Trophoblast cell (in vitro differentiated cells and primary cell): Measurements from ENCODE around the gene MEDAG.
A peak's percentile ranks its signal among the peaks of the same experiment; 100 is the strongest.
"Not testable (repeated sequence)": the region's sequence is repeated elsewhere in the genome, so short reads cannot be mapped to it uniquely, and the experiment has no call there.

Experiments
- DNase-seq, 2 donors: peaks; one replicate each; pipeline ENCODE4 v3.0.0-alpha.2; 2016
- H2AFZ ChIP-seq: 2 replicates; pipeline ENCODE4 v1.6.1; 2013; ENCODE audit warnings: low read length, moderate library complexity, mild to moderate bottlenecking; ENCODE audit not compliant: insufficient read depth, poor library complexity
- H2AK5ac ChIP-seq: 2 replicates; pipeline ENCODE4 v1.6.1; 2013; ENCODE audit warnings: mild to moderate bottlenecking, low read length
- H2BK120ac ChIP-seq: 2 replicates; pipeline ENCODE4 v1.6.1; 2013; ENCODE audit warnings: low read length, mild to moderate bottlenecking, moderate library complexity; ENCODE audit not compliant: insufficient read depth, poor library complexity
- H2BK12ac ChIP-seq: 2 replicates; pipeline ENCODE4 v1.6.1; 2013; ENCODE audit warnings: mild to moderate bottlenecking, low read length, moderate library complexity
- H2BK5ac ChIP-seq: 2 replicates; pipeline ENCODE4 v1.6.1; 2013; ENCODE audit warnings: low read length, low read depth, moderate library complexity, mild to moderate bottlenecking; ENCODE audit not compliant: poor library complexity
- H3K14ac ChIP-seq: 2 replicates; pipeline ENCODE4 v1.6.1; 2013; ENCODE audit warnings: mild to moderate bottlenecking, low read length
- H3K18ac ChIP-seq: 2 replicates; pipeline ENCODE4 v1.6.1; 2013; ENCODE audit warnings: mild to moderate bottlenecking, low read length
- H3K23ac ChIP-seq: 2 replicates; pipeline ENCODE4 v1.6.1; 2013; ENCODE audit warnings: low read length
- H3K27ac ChIP-seq: 2 replicates; pipeline ENCODE4 v1.5.1; 2013; ENCODE audit warnings: low read depth, mild to moderate bottlenecking, inconsistent platforms, low read length, moderate library complexity
- H3K27me3 ChIP-seq: 2 replicates; pipeline ENCODE4 v1.6.1; 2013; ENCODE audit warnings: inconsistent platforms, mild to moderate bottlenecking, low read length, moderate library complexity; ENCODE audit not compliant: insufficient read depth
- H3K36me3 ChIP-seq, 2 experiments: 1 replicate in 1 of 2; 2 replicates in 1 of 2; pipeline ENCODE4 v1.6.1; 2013; ENCODE audit warnings: low read length in 2 of 2, mild to moderate bottlenecking in 2 of 2, moderate library complexity in 1 of 2; ENCODE audit not compliant: insufficient read depth in 2 of 2, control insufficient read depth in 1 of 2
- H3K4ac ChIP-seq: 2 replicates; pipeline ENCODE4 v1.6.1; 2013; ENCODE audit warnings: low read depth, mild to moderate bottlenecking, low read length, moderate library complexity
- H3K4me1 ChIP-seq, 2 experiments: 1 replicate in 1 of 2; 2 replicates in 1 of 2; pipeline ENCODE4 v1.6.1; 2013; ENCODE audit warnings: low read length in 2 of 2, mild to moderate bottlenecking in 2 of 2, moderate library complexity in 1 of 2; ENCODE audit not compliant: insufficient read depth in 2 of 2, control insufficient read depth in 1 of 2
- H3K4me2 ChIP-seq: 2 replicates; pipeline ENCODE4 v1.6.1; 2013; ENCODE audit warnings: inconsistent platforms, mild to moderate bottlenecking, low read length, moderate library complexity
- H3K4me3 ChIP-seq: 2 replicates; pipeline ENCODE4 v1.5.1; 2013; ENCODE audit warnings: mild to moderate bottlenecking, low read depth, low read length, inconsistent platforms
- H3K79me1 ChIP-seq: one replicate; pipeline ENCODE4 v1.6.1; 2013; ENCODE audit warnings: low read length
- H3K79me2 ChIP-seq: 2 replicates; pipeline ENCODE4 v1.6.1; 2013; ENCODE audit warnings: low read length, mild to moderate bottlenecking; ENCODE audit not compliant: control insufficient read depth, insufficient read depth, poor library complexity
- H3K9ac ChIP-seq: 2 replicates; pipeline ENCODE4 v1.6.1; 2013; ENCODE audit warnings: mild to moderate bottlenecking, low read length
- H3K9me3 ChIP-seq: 2 replicates; pipeline ENCODE4 v1.6.1; 2013; ENCODE audit warnings: low read depth, mild to moderate bottlenecking, control low read depth, inconsistent platforms, low read length; ENCODE audit not compliant: insufficient read depth
- H4K12ac ChIP-seq: 2 replicates; pipeline ENCODE4 v1.6.1; 2013; ENCODE audit warnings: low read depth, mild to moderate bottlenecking, low read length, moderate library complexity
- H4K8ac ChIP-seq: 2 replicates; pipeline ENCODE4 v1.6.1; 2013; ENCODE audit warnings: low read depth, mild to moderate bottlenecking, low read length, moderate library complexity
- H4K91ac ChIP-seq: one replicate; pipeline ENCODE4 v1.6.1; 2013; ENCODE audit warnings: low read depth, mild to moderate bottlenecking, low read length, moderate library complexity
- WGBS: extraction: QIAGEN DNeasy Blood & Tissue Kit; methylation state at CpG from one replicate; pipeline ENCODE4 v1.1.7; 2013; ENCODE audit warnings: missing lambda C conversion rate; ENCODE audit not compliant: insufficient read length, insufficient coverage; ENCODE audit errors: extremely low coverage; 5-methylcytosine and 5-hydroxymethylcytosine counted together

The MEDAG gene

DNA sequence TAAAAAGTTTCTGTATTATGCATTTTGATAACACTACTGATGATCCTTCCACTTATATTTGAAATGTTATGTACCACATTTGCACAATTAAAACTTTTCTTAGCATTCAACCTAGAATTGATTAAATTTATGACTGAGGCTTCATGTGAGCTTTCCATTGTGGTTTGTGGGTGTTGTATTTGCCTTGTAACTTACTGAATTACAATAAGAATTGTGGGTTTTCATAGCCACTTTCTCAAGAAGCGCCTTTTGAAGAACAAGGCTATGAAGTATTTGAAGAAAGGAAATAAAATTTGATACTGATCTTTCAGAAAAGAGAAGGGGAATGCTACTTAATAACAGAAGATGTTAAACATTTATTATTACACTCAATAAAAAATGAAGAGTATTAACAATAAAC is 19.4 kb downstream of the MEDAG start:
- no peak overlapping the region for H3K9ac ChIP-seq
- H3K4ac ChIP-seq, result no peak overlapping the region
- H3K27me3 ChIP-seq, result no peaks in the 10 kb centered on the region
- H3K14ac ChIP-seq, result no peak overlapping the region
- no peak overlapping the region for H4K91ac ChIP-seq
- H2BK12ac ChIP-seq, result no peak overlapping the region
- no peak overlapping the region for H3K4me2 ChIP-seq
- no CpG with 5 or more reads among the region's 1 CpG for WGBS
- H2AFZ ChIP-seq, result no peak overlapping the region
- H3K9me3 ChIP-seq, result no peaks in the 10 kb centered on the region
- no peaks in the 10 kb centered on the region for H3K79me2 ChIP-seq
- H3K79me1 ChIP-seq, result peaks cover 6% of the 10 kb centered on the region
- H3K4me3 ChIP-seq, result no peak overlapping the region
- no peak overlapping the region for H3K18ac ChIP-seq
- no peaks in the 10 kb centered on the region for H3K36me3 ChIP-seq
- no peak overlapping the region for H3K23ac ChIP-seq
- H3K27ac ChIP-seq, result no peak overlapping the region
- peaks cover 15 to 23% of the 10 kb centered on the region in 2 experiments for H3K4me1 ChIP-seq
- H2AK5ac ChIP-seq, result no peak overlapping the region
- no peak overlapping the region for H2BK5ac ChIP-seq
- no peak for DNase-seq
- no peak overlapping the region for H2BK120ac ChIP-seq
- no peak overlapping the region for H4K8ac ChIP-seq
- no peak overlapping the region for H4K12ac ChIP-seq

DNA sequence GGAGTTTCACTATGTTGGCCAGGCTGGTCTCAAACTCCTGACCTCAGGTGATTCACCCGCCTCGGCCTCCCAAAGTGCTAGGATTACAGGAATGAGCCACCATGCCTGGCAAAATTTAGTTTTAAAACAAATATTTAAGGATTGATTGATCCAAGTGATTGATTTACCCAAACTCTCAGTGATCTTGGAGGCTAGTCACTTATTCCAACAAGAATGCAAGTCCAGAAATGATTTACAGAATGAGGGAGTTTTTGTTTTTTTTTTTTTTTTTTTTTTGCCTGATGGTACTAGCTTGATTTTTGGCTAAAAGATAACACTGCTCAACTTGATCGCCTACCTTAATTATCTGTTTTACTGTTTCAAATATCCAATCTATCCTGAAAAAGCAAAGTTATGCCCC is 20.7 kb downstream of the MEDAG start:
- Histone ChIP-seq H2AK5ac (no peak overlapping the region), H3K4me3 (no peak overlapping the region), H3K4me1 (peaks cover 15 to 23% of the 10 kb centered on the region in 2 experiments), H3K14ac (no peak overlapping the region), H3K27me3 (no peaks in the 10 kb centered on the region), H3K18ac (no peak overlapping the region), H3K4me2 (no peak overlapping the region), H3K9ac (no peak overlapping the region), H4K91ac (no peak overlapping the region), H3K9me3 (no peaks in the 10 kb centered on the region), H4K12ac (no peak overlapping the region), H3K27ac (no peak overlapping the region), H2BK12ac (no peak overlapping the region), H3K23ac (no peak overlapping the region), H4K8ac (no peak overlapping the region), H3K36me3 (no peaks in the 10 kb centered on the region), H3K4ac (no peak overlapping the region), H3K79me1 (peaks cover 4% of the 10 kb centered on the region), H3K79me2 (no peaks in the 10 kb centered on the region), H2BK120ac (no peak overlapping the region), H2AFZ (no peak overlapping the region), H2BK5ac (no peak overlapping the region)
- WGBS, result no CpG with 5 or more reads among the region's 3 CpGs
- no peak for DNase-seq

DNA sequence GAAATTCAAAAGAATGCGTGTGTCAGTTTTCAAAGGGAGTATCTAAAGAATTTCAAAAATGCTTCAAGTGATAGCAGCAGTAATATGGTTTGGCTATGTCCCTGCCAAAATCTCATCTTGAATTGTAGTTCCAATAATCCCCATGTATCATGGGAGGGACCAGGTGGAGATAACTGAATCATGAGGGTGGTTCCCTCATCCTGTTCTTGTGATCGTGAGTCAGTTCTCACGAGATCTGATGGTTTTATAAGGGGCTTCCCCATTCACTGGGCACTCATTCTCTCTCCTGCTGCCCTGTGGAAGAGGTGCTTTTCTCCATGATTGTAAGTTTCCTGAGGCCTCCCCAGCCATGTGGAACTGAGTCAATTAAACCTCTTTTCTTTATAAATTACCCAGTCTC is 21.1 kb downstream of the MEDAG start:
- not testable (repeated sequence) for H2BK5ac ChIP-seq, H3K9ac ChIP-seq, H3K79me1 ChIP-seq, H3K79me2 ChIP-seq, H3K14ac ChIP-seq, H3K4me3 ChIP-seq, H3K27me3 ChIP-seq, H3K27ac ChIP-seq, H3K4me2 ChIP-seq, H3K9me3 ChIP-seq, H4K8ac ChIP-seq, H3K23ac ChIP-seq, H4K91ac ChIP-seq, H2BK120ac ChIP-seq, H2AFZ ChIP-seq, H3K18ac ChIP-seq, H2AK5ac ChIP-seq, H3K36me3 ChIP-seq, H2BK12ac ChIP-seq, H4K12ac ChIP-seq, H3K4ac ChIP-seq
- no CpG with 5 or more reads among the region's 3 CpGs for WGBS
- DNase-seq, result peak in 1 of 2 donors; percentile 55
- H3K4me1 ChIP-seq, result peaks cover 15 to 23% of the 10 kb centered on the region in 2 experiments

DNA sequence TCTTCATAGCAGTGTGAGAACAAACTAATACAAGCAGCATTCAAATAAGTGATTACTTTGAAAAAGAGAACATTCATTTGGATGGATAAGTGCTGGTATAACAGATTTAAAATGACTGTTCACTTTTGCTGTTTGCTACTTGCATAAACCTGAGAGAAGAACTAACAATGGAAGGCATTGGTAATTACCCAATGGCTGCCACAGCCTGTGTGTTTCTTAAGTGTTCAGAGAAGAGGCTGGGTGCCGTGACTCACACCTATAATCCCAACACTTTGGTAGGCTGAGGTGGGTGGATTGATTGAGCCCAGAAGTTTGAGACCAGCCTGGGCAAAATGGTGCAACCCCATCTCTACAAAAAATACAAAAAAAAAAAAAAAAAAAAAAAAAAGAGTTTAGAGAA is 21.5 kb downstream of the MEDAG start:
- no peak overlapping the region for H4K12ac ChIP-seq
- no peak overlapping the region for H2AFZ ChIP-seq
- no peak overlapping the region for H2AK5ac ChIP-seq
- H3K36me3 ChIP-seq, result no peaks in the 10 kb centered on the region
- H3K4ac ChIP-seq, result no peak overlapping the region
- no peak overlapping the region for H2BK5ac ChIP-seq
- no peak overlapping the region for H3K4me2 ChIP-seq
- H3K9me3 ChIP-seq, result no peaks in the 10 kb centered on the region
- peaks cover 7% of the 10 kb centered on the region for H3K79me1 ChIP-seq
- H4K91ac ChIP-seq, result no peak overlapping the region
- no peak overlapping the region for H2BK120ac ChIP-seq
- H3K27me3 ChIP-seq, result no peaks in the 10 kb centered on the region
- H3K23ac ChIP-seq, result no peak overlapping the region
- no peak overlapping the region for H3K14ac ChIP-seq
- DNase-seq, result peak in 1 of 2 donors; percentile 18
- H2BK12ac ChIP-seq, result peak overlapping the region; percentile 47
- H3K9ac ChIP-seq, result no peak overlapping the region
- no peak overlapping the region for H3K18ac ChIP-seq
- no peak overlapping the region for H3K27ac ChIP-seq
- H3K4me3 ChIP-seq, result no peak overlapping the region
- no peak overlapping the region for H4K8ac ChIP-seq
- no CpG with 5 or more reads among the region's 1 CpG for WGBS
- peaks cover 12 to 27% of the 10 kb centered on the region in 2 experiments for H3K4me1 ChIP-seq
- no peaks in the 10 kb centered on the region for H3K79me2 ChIP-seq
